ENCODE measurements around the gene ATP5PO.

Gene ATP5PO

GRCh38 chr21:33940881-33941245 is 25.3 kb upstream of the ATP5PO start:
- DNase-seq (ENCODE audit: low read depth in 2 of 2): peak; percentile 37 to 47
- H3K4me3 ChIP-seq (replicated peaks in 1 of 2; ENCODE audit: low read depth in 2 of 2, low read length in 2 of 2): no peak overlapping the region
- TF ChIP-seq, protein P1, sequence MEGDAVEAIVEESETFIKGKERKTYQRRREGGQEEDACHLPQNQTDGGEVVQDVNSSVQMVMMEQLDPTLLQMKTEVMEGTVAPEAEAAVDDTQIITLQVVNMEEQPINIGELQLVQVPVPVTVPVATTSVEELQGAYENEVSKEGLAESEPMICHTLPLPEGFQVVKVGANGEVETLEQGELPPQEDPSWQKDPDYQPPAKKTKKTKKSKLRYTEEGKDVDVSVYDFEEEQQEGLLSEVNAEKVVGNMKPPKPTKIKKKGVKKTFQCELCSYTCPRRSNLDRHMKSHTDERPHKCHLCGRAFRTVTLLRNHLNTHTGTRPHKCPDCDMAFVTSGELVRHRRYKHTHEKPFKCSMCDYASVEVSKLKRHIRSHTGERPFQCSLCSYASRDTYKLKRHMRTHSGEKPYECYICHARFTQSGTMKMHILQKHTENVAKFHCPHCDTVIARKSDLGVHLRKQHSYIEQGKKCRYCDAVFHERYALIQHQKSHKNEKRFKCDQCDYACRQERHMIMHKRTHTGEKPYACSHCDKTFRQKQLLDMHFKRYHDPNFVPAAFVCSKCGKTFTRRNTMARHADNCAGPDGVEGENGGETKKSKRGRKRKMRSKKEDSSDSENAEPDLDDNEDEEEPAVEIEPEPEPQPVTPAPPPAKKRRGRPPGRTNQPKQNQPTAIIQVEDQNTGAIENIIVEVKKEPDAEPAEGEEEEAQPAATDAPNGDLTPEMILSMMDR (IDR thresholded peaks at IDR 0.05; ENCODE audit: low read depth, low read length): no peak

DNA sequence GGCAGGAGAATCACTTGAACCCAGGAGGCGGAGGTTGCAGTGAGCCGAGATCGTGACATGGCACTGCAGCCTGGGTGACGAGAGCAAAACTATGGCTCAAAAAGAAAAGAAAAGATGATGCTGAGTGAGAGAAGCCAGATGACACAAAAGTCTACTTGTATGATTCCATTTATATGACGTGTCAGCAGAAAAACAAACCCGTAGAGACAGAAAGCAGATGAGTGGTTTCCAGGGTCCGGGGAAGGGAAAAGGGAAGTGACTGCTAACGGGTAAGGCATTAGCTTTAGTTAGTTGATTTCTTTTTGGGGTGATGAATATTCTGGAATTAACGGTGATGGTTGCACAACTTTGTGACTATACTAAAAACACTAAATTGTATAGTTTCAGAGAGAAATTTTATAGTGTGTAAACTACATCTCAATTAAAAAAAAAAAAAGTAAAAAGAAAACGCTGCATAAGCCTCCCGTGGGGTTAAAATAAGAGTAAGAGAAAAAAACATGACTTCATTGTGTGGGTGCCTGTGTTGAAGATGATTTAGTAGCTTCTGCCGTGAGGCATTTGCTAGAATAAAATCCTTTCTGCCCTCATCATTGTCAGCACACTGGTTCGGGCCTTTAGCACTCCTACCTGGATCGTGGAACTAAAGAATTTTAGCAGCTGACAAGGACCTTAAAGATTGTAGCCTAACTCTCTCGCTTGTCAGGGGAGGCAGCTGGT is 24.7 kb upstream of the ATP5PO start:
- DNase-seq (ENCODE audit: low read depth in 2 of 2): peak; percentile 73 to 88
- TF ChIP-seq, protein P1 (IDR thresholded peaks at IDR 0.05; ENCODE audit: low read depth, low read length): no peak
- no peak overlapping the region for H3K4me3 ChIP-seq (replicated peaks in 1 of 2; ENCODE audit: low read depth in 2 of 2, low read length in 2 of 2)

GRCh38 chr21:33939226-33939625 is 23.6 kb upstream of the ATP5PO start:
- DNase-seq (ENCODE audit: low read depth in 2 of 2): no peak
- TF ChIP-seq, protein P1 (IDR thresholded peaks at IDR 0.05; ENCODE audit: low read depth, low read length): no peak
- no peak overlapping the region for H3K4me3 ChIP-seq (replicated peaks in 1 of 2; ENCODE audit: low read depth in 2 of 2, low read length in 2 of 2)

DNA sequence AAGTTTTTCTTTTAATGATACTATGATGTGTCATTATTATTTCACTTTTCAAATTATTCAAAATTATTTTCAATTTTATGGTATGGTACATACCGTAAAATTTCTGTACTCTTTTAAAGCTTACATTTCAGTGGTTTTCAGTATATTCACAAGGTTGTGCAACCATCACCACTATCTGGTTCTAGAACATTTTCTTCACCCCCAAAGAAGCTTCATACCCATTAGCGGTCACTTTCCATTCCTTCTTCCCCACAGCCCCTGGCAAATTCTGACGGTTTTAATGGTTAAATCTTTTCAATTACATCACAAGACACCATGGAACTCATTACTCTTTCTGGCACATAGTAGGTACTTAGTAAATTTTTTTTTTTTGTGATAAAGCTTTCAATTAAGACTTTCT is 22.8 kb upstream of the ATP5PO start:
- TF ChIP-seq, protein P1 (IDR thresholded peaks at IDR 0.05; ENCODE audit: low read depth, low read length): no peak
- H3K4me3 ChIP-seq (replicated peaks in 1 of 2; ENCODE audit: low read depth in 2 of 2, low read length in 2 of 2): no peak overlapping the region
- no peak for DNase-seq (ENCODE audit: low read depth in 2 of 2)

DNA sequence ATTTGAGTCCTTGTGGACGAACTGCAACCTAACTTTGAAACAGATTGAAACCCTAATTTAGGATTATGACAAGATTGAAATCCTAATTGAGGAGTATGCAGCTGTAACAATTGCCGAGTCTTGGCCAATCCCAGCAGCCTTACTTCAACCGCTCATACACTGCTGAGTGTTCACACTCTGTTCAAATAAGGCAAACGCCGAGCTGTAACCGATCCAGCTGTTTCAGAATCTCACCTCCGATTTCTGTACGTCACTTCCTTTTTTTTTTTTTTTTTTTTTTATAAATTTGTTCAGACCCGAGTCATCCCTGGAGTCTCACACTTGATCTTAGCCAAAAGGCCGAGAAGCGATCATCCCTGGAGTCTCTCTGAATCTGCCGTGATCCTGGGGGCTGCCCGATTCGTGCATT is 22.3 kb upstream of the ATP5PO start:
- no peak overlapping the region for H3K4me3 ChIP-seq (replicated peaks in 1 of 2; ENCODE audit: low read depth in 2 of 2, low read length in 2 of 2)
- TF ChIP-seq, protein P1 (IDR thresholded peaks at IDR 0.05; ENCODE audit: low read depth, low read length): no peak
- no peak for DNase-seq (ENCODE audit: low read depth in 2 of 2)

DNA sequence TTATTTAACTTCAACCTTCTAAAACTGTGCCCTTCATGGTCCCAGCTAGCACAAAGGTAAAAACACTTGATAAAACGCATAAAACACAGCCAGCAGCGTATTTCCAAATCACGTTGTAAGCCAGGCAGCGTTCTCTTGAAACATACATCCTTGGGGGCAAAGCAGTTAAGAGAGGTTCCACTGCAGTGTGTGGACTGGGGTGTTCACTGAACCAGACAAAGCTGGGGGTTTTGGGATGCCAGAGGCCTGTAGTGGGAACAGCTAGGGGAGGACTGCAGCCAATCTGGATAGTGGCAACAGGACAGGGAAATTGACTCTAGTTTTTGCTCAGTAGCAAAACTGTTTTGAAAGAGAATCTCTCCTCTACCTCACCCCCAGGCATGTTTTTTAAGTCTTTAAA is 21.5 kb upstream of the ATP5PO start:
- TF ChIP-seq, protein P1 (IDR thresholded peaks at IDR 0.05; ENCODE audit: low read depth, low read length): no peak
- no peak overlapping the region for H3K4me3 ChIP-seq (replicated peaks in 1 of 2; ENCODE audit: low read depth in 2 of 2, low read length in 2 of 2)
- DNase-seq (ENCODE audit: low read depth in 2 of 2): no peak
